Neural cell (in vitro differentiated cells): ENCODE data around the gene FOSL1. TPM values are rescaled to one million over a fixed set of nuclear protein-coding genes. Genes with fewer than 3 reads are reported as not detected.

Source experiments
- H2AFZ ChIP-seq: fragments of 200-600, 300-800 bp; sonication (generic), shearing (Covaris generic); 2 replicates; pipeline ENCODE4 v1.6.0; 2014; ENCODE audit warnings: low read depth, mild to moderate bottlenecking, antibody characterized with exemption, low read length, moderate library complexity
- H3F3A ChIP-seq: fragments of 200-600 bp; shearing (Covaris generic); 2 replicates; pipeline ENCODE4 v1.6.1; 2016; ENCODE audit warnings: mild to moderate bottlenecking, moderate library complexity, mixed read lengths, antibody characterized with exemption, low read length; ENCODE audit not compliant: insufficient read depth, poor library complexity, severe bottlenecking
- H3K27ac ChIP-seq: fragments of 200-600, 300-800 bp; sonication (generic), shearing (Covaris generic); 2 replicates; pipeline ENCODE4 v1.5.1; 2014; ENCODE audit warnings: mild to moderate bottlenecking, low read length, moderate library complexity
- H3K27me3 ChIP-seq: fragments of 300-800, 200-600 bp; sonication (generic), shearing (Covaris generic); 2 replicates; pipeline ENCODE4 v1.6.0; 2014; ENCODE audit warnings: mild to moderate bottlenecking, low read depth, low read length, moderate library complexity; ENCODE audit not compliant: insufficient read depth
- H3K36me3 ChIP-seq: fragments of 300-800, 200-600 bp; sonication (generic), shearing (Covaris generic); 2 replicates; pipeline ENCODE4 v1.5.1; 2014; ENCODE audit warnings: mild to moderate bottlenecking, antibody characterized with exemption, low read length, moderate library complexity; ENCODE audit not compliant: insufficient read depth
- H3K4me2 ChIP-seq: fragments of 300-800, 200-600 bp; sonication (generic), shearing (Covaris generic); 2 replicates; pipeline ENCODE4 v1.6.0; 2014; ENCODE audit warnings: mild to moderate bottlenecking, low read length
- H3K4me3 ChIP-seq: fragments of 300-800, 200-600 bp; sonication (generic), shearing (Covaris generic); 2 replicates; pipeline ENCODE4 v1.5.1; 2014; ENCODE audit warnings: mild to moderate bottlenecking, low read length, moderate library complexity
- H3K79me2 ChIP-seq: fragments of 200-600 bp; shearing (Covaris generic); replicated peaks from 2 replicates; pipeline ENCODE4 v1.6.0; 2014; ENCODE audit warnings: mild to moderate bottlenecking, low read length, moderate library complexity; ENCODE audit not compliant: insufficient read depth
- H3K9ac ChIP-seq: fragments of 300-800, 200-600 bp; sonication (generic), shearing (Covaris generic); 2 replicates; pipeline ENCODE4 v1.6.1; 2016; ENCODE audit warnings: mild to moderate bottlenecking, low read length, mixed read lengths
- H3K9me2 ChIP-seq: fragments of 200-600 bp; shearing (Covaris generic); 2 replicates; pipeline ENCODE4 v1.6.1; 2016; ENCODE audit warnings: mild to moderate bottlenecking, low read length, mixed read lengths; ENCODE audit not compliant: insufficient read depth
- H3K9me3 ChIP-seq: fragments of 200-600, 300-800 bp; sonication (generic), shearing (Covaris generic); 2 replicates; pipeline ENCODE4 v1.6.1; 2016; ENCODE audit warnings: mild to moderate bottlenecking, mixed run types, low read length, moderate library complexity, mixed read lengths
- H4K20me1 ChIP-seq: fragments of 200-600 bp; shearing (Covaris generic); 2 replicates; pipeline ENCODE4 v1.6.1; 2016; ENCODE audit warnings: mild to moderate bottlenecking, mixed run types; ENCODE audit not compliant: insufficient read depth
- EP300 ChIP-seq: fragments of 450-650 bp; conservative IDR thresholded peaks from 2 replicates; pipeline ENCODE4 v1.6.1; 2014; ENCODE audit warnings: antibody characterized with exemption, mild to moderate bottlenecking, moderate library complexity; ENCODE audit not compliant: poor library complexity, severe bottlenecking
- EZH2 ChIP-seq: fragments of 200-600, 300-800 bp; shearing (Covaris generic), sonication (generic); IDR thresholded peaks from 2 replicates; pipeline ENCODE4 v1.6.1; 2014; ENCODE audit warnings: antibody characterized with exemption, low read length, borderline replicate concordance, mild to moderate bottlenecking; ENCODE audit not compliant: insufficient read depth, poor library complexity, severe bottlenecking
- MXI1 ChIP-seq: fragments of 450-650 bp; conservative IDR thresholded peaks from 2 replicates; pipeline ENCODE4 v1.6.1; 2014; ENCODE audit warnings: antibody characterized with exemption, mild to moderate bottlenecking; ENCODE audit not compliant: poor library complexity, severe bottlenecking
- POLR2AphosphoS5 ChIP-seq: IDR thresholded peaks from 2 replicates; pipeline ENCODE4 v1.6.1; 2012
- RAD21 ChIP-seq: fragments of 450-650 bp; conservative IDR thresholded peaks from 2 replicates; pipeline ENCODE4 v1.6.1; 2014; ENCODE audit warnings: antibody characterized with exemption, mild to moderate bottlenecking, moderate library complexity
- SMC3 ChIP-seq: fragments of 450-650 bp; conservative IDR thresholded peaks from 2 replicates; pipeline ENCODE4 v1.6.1; 2014; ENCODE audit warnings: antibody characterized with exemption, mild to moderate bottlenecking, moderate library complexity; ENCODE audit not compliant: poor library complexity
- TAF1 ChIP-seq: IDR thresholded peaks from 2 replicates; pipeline ENCODE4 v1.6.1; 2012; ENCODE audit warnings: low read depth
- polyA plus RNA-seq: library from polyadenylated mRNA; depleted of rRNA; stranded (reverse); fragments of >200 nt; gene quantifications from 2 replicates; pipeline ENCODE4 v1.2.3, GENCODE V29; 2014
- TF ChIP-seq, protein P1 (sequence below): IDR thresholded peaks from 2 replicates; pipeline ENCODE4 v1.6.1; 2012; ENCODE audit warnings: borderline replicate concordance
- TF ChIP-seq, protein P2 (sequence below): fragments of 450-650 bp; IDR thresholded peaks from 2 replicates; pipeline ENCODE4 v1.5.1; 2014; ENCODE audit warnings: antibody characterized with exemption, mild to moderate bottlenecking, moderate library complexity; ENCODE audit not compliant: poor library complexity, severe bottlenecking

Gene FOSL1
- polyA plus RNA-seq, 1 donor from 2014 or later = not detected

DNA sequence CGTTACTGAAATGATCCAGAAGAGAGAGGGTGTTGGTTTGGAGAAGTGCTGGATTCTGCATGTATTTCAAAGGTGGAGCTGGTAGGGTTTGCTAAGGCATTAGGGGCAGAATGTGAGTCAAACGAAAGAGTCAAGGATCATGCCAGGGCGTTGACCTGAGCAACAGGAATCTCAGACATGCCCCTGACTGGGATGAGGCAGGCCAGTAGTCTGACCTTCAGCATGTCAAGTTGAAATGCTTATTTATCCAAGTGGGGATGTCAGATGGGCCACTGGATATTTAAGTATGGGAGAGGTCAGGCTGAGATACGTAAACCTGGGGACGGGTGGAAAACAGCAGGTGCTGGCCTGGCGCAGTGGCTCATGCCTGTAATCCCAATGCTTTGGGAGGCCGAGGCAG, 42.3 kb upstream of the FOSL1 start:
- H3K27me3 ChIP-seq = no peaks in the 10 kb centered on the region
- no peak overlapping the region for H3K4me2 ChIP-seq
- H3K79me2 ChIP-seq = no peaks in the 10 kb centered on the region
- H3F3A ChIP-seq = no peaks in the 10 kb centered on the region
- H3K27ac ChIP-seq = no peak overlapping the region
- no peaks in the 10 kb centered on the region for H3K9me2 ChIP-seq
- no peak overlapping the region for H2AFZ ChIP-seq
- no peak for TF ChIP-seq EZH2
- TF ChIP-seq SMC3 = no peak
- TF ChIP-seq, protein P1, sequence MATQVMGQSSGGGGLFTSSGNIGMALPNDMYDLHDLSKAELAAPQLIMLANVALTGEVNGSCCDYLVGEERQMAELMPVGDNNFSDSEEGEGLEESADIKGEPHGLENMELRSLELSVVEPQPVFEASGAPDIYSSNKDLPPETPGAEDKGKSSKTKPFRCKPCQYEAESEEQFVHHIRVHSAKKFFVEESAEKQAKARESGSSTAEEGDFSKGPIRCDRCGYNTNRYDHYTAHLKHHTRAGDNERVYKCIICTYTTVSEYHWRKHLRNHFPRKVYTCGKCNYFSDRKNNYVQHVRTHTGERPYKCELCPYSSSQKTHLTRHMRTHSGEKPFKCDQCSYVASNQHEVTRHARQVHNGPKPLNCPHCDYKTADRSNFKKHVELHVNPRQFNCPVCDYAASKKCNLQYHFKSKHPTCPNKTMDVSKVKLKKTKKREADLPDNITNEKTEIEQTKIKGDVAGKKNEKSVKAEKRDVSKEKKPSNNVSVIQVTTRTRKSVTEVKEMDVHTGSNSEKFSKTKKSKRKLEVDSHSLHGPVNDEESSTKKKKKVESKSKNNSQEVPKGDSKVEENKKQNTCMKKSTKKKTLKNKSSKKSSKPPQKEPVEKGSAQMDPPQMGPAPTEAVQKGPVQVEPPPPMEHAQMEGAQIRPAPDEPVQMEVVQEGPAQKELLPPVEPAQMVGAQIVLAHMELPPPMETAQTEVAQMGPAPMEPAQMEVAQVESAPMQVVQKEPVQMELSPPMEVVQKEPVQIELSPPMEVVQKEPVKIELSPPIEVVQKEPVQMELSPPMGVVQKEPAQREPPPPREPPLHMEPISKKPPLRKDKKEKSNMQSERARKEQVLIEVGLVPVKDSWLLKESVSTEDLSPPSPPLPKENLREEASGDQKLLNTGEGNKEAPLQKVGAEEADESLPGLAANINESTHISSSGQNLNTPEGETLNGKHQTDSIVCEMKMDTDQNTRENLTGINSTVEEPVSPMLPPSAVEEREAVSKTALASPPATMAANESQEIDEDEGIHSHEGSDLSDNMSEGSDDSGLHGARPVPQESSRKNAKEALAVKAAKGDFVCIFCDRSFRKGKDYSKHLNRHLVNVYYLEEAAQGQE = no peak
- no peak for TF ChIP-seq POLR2AphosphoS5
- no peak for TF ChIP-seq TAF1
- no peak for TF ChIP-seq MXI1
- no peak for TF ChIP-seq EP300
- TF ChIP-seq, protein P2, sequence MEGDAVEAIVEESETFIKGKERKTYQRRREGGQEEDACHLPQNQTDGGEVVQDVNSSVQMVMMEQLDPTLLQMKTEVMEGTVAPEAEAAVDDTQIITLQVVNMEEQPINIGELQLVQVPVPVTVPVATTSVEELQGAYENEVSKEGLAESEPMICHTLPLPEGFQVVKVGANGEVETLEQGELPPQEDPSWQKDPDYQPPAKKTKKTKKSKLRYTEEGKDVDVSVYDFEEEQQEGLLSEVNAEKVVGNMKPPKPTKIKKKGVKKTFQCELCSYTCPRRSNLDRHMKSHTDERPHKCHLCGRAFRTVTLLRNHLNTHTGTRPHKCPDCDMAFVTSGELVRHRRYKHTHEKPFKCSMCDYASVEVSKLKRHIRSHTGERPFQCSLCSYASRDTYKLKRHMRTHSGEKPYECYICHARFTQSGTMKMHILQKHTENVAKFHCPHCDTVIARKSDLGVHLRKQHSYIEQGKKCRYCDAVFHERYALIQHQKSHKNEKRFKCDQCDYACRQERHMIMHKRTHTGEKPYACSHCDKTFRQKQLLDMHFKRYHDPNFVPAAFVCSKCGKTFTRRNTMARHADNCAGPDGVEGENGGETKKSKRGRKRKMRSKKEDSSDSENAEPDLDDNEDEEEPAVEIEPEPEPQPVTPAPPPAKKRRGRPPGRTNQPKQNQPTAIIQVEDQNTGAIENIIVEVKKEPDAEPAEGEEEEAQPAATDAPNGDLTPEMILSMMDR = no peak
- TF ChIP-seq RAD21 = no peak
- no peaks in the 10 kb centered on the region for H3K36me3 ChIP-seq
- H3K9me3 ChIP-seq = no peaks in the 10 kb centered on the region
- H4K20me1 ChIP-seq = no peaks in the 10 kb centered on the region
- no peak overlapping the region for H3K9ac ChIP-seq
- H3K4me3 ChIP-seq = no peak overlapping the region

DNA sequence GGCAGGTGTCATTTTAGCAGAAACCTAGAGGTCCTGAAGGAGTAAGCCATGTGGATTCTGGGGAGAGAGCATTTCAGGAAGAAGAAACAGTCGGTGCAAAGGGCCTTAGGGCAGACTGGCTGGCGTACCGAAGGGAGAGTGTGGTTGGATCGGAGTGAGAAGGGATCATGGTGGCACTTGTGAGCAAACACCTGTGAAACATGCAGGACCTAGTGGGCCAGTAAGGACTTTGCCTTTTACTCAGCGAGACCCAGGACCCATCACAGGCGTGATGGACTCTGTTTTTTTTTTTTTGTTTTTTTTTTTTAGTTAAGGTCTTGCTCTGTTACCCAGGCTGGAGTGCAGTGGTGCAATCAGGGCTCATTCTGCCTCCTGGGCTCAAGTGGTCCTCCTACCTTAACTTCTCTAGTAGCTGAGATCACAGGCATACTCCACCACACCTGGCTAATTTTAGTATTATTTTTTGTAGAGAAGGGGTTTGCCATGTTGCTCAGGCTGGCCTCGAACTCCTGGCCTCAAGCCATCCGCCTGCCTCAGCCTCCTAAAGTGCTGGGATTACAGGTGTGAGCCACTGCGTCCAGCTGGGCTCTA, 41.6 kb upstream of the FOSL1 start:
- no peaks in the 10 kb centered on the region for H3K79me2 ChIP-seq
- H3K9ac ChIP-seq = no peak overlapping the region
- H2AFZ ChIP-seq = no peak overlapping the region
- H3K9me2 ChIP-seq = no peaks in the 10 kb centered on the region
- H3F3A ChIP-seq = no peaks in the 10 kb centered on the region
- H3K4me3 ChIP-seq = no peak overlapping the region
- TF ChIP-seq TAF1 (no peak), EP300 (no peak), SMC3 (no peak), POLR2AphosphoS5 (no peak), RAD21 (no peak), MXI1 (no peak), EZH2 (no peak)
- TF ChIP-seq, protein P2 = no peak
- TF ChIP-seq, protein P1 = no peak
- no peak overlapping the region for H3K4me2 ChIP-seq
- H3K9me3 ChIP-seq = no peaks in the 10 kb centered on the region
- no peaks in the 10 kb centered on the region for H4K20me1 ChIP-seq
- no peaks in the 10 kb centered on the region for H3K36me3 ChIP-seq
- no peaks in the 10 kb centered on the region for H3K27me3 ChIP-seq
- H3K27ac ChIP-seq = no peak overlapping the region
